Measurements from ENCODE around the gene SDK1.

Gene SDK1

GRCh38 chr7:3964980-3965606 is 664.0 kb downstream of the SDK1 start:
- no peak for DNase-seq

- no peak for DNase-seq
Observed at GRCh38 chr7:3965794-3966395, 664.8 kb downstream of the SDK1 start.

- DNase-seq, result no peak
Observed at GRCh38 chr7:3968234-3968633, 667.2 kb downstream of the SDK1 start.

GRCh38 chr7:3969286-3969685 is 668.2 kb downstream of the SDK1 start:
- no peak for DNase-seq

- DNase-seq, result no peak
Observed at GRCh38 chr7:3971323-3971722, 670.3 kb downstream of the SDK1 start.

- no peak for DNase-seq
Observed at GRCh38 chr7:3973264-3973663, 672.2 kb downstream of the SDK1 start.

GRCh38 chr7:3974329-3974728 is 673.3 kb downstream of the SDK1 start:
- DNase-seq, result no peak

- no peak for DNase-seq
Observed at GRCh38 chr7:3975371-3975770, 674.3 kb downstream of the SDK1 start.

GRCh38 chr7:3977391-3977790 is 676.3 kb downstream of the SDK1 start:
- no peak for DNase-seq

GRCh38 chr7:3978839-3979238 is 677.8 kb downstream of the SDK1 start:
- DNase-seq, result no peak

GRCh38 chr7:3979611-3980299 is 678.7 kb downstream of the SDK1 start:
- DNase-seq, result no peak

- DNase-seq, result no peak
Observed at GRCh38 chr7:3980300-3980643, 679.2 kb downstream of the SDK1 start.

GRCh38 chr7:3981281-3981680 is 680.2 kb downstream of the SDK1 start:
- DNase-seq, result no peak

- DNase-seq, result no peak
Observed at GRCh38 chr7:3984456-3984855, 683.4 kb downstream of the SDK1 start.

GRCh38 chr7:3986927-3987326 is 685.9 kb downstream of the SDK1 start:
- DNase-seq, result no peak

- DNase-seq, result no peak
Observed at GRCh38 chr7:3987426-3987927, 686.4 kb downstream of the SDK1 start.

GRCh38 chr7:3989723-3990122 is 688.7 kb downstream of the SDK1 start:
- no peak for DNase-seq

- DNase-seq, result no peak
Observed at GRCh38 chr7:3991731-3992231, 690.7 kb downstream of the SDK1 start.

GRCh38 chr7:3992841-3993240 is 691.8 kb downstream of the SDK1 start:
- DNase-seq, result no peak

- DNase-seq, result no peak
Observed at GRCh38 chr7:3994764-3995163, 693.7 kb downstream of the SDK1 start.

GRCh38 chr7:3995187-3995586 is 694.1 kb downstream of the SDK1 start:
- no peak for DNase-seq

- DNase-seq, result no peak
Observed at GRCh38 chr7:3998060-3998459, 697.0 kb downstream of the SDK1 start.

GRCh38 chr7:4000139-4000538 is 699.1 kb downstream of the SDK1 start:
- no peak for DNase-seq

- DNase-seq, result no peak
Observed at GRCh38 chr7:4000934-4001333, 699.9 kb downstream of the SDK1 start.

Data from hippocampal formation (tissue), 2 donors.